Left hindlimb (tissue), 1 donor: ENCODE data around the gene ACAP2.
"Not testable (repeated sequence)": the region's sequence is repeated elsewhere in the genome, so short reads cannot be mapped to it uniquely, and the experiment has no call there.

Source experiments
- DNase-seq: peaks from one replicate; pipeline ENCODE4 v3.0.0-alpha.2; 2018

Gene ACAP2

GRCh38 chr3:195240171-195240701 lies 202.6 kb downstream of the ACAP2 start:
- DNase-seq, result no peak

GRCh38 chr3:195239121-195239520 lies 203.7 kb downstream of the ACAP2 start:
- no peak for DNase-seq

GRCh38 chr3:195238586-195239118 lies 204.2 kb downstream of the ACAP2 start:
- no peak for DNase-seq

- no peak for DNase-seq
Measured at GRCh38 chr3:195238081-195238571, 204.7 kb downstream of the ACAP2 start.

- DNase-seq, result peak; percentile 4
Measured at GRCh38 chr3:195236801-195237570, 205.8 kb downstream of the ACAP2 start.

- DNase-seq, result peak; percentile 13
Measured at GRCh38 chr3:195236076-195236798, 206.6 kb downstream of the ACAP2 start.

GRCh38 chr3:195230244-195230643 lies 212.6 kb downstream of the ACAP2 start:
- DNase-seq, result no peak

GRCh38 chr3:195228886-195229285 lies 213.9 kb downstream of the ACAP2 start:
- not testable (repeated sequence) for DNase-seq

GRCh38 chr3:195227871-195228270 lies 214.9 kb downstream of the ACAP2 start:
- DNase-seq, result peak; percentile 10

GRCh38 chr3:195226900-195227447 lies 215.8 kb downstream of the ACAP2 start:
- peak; percentile 30 for DNase-seq

GRCh38 chr3:195226445-195226844 lies 216.4 kb downstream of the ACAP2 start:
- DNase-seq, result peak; percentile 10

- peak; percentile 23 for DNase-seq
Measured at GRCh38 chr3:195224980-195225580, 217.7 kb downstream of the ACAP2 start.
